Left ventricle myocardium inferior (tissue), 1 donor: ENCODE data around the gene LIX1L. TPM values are rescaled to one million over a fixed set of nuclear protein-coding genes. Genes with fewer than 3 reads are reported as not detected.

ENCODE experiments used
- DNase-seq: peaks from one replicate; pipeline ENCODE4 v3.0.0-alpha.2; 2020
- H3K27ac ChIP-seq: fragments of 200-600 bp; replicated peaks from 2 replicates; pipeline ENCODE4 v1.8.0; 2021
- H3K27me3 ChIP-seq: fragments of 200-600 bp; 2 replicates; pipeline ENCODE4 v1.8.0; 2021; ENCODE audit warnings: low read depth
- H3K36me3 ChIP-seq: fragments of 200-600 bp; 2 replicates; pipeline ENCODE4 v1.8.0; 2021
- H3K4me1 ChIP-seq: fragments of 200-600 bp; 2 replicates; pipeline ENCODE4 v1.8.0; 2021
- H3K4me3 ChIP-seq: fragments of 200-600 bp; 2 replicates; pipeline ENCODE4 v1.8.0; 2021; ENCODE audit warnings: mild to moderate bottlenecking, moderate library complexity
- H3K9me3 ChIP-seq: fragments of 200-600 bp; replicated peaks from 2 replicates; pipeline ENCODE4 v1.8.0; 2021
- intact Hi-C: fragments of 100-400 bp; cut with micrococcal nuclease; formaldehyde crosslinking; loops from one replicate; pipeline ENCODE4 v1.11.0; 2022
- total RNA-seq: library from RNA; stranded (reverse); fragmentation: NEBNext Ultra II Directional; extraction: Animal tissue kit (Norgen Biotek cat#: 25700); gene quantifications from one replicate; pipeline ENCODE4 v1.2.1, GENCODE V29; 2021
- TF ChIP-seq, protein P1 (sequence below): fragments of 200-600 bp; IDR thresholded peaks from 2 replicates; pipeline ENCODE4 v1.8.0; 2021; ENCODE audit warnings: antibody characterized with exemption, mild to moderate bottlenecking, borderline replicate concordance
- donor health status: DM: no; HTN: yes; CAD: no; lungs with severe emphysema.

The LIX1L gene
- total RNA-seq, 1 donor from 2014 or later = 23.0 TPM

DNA sequence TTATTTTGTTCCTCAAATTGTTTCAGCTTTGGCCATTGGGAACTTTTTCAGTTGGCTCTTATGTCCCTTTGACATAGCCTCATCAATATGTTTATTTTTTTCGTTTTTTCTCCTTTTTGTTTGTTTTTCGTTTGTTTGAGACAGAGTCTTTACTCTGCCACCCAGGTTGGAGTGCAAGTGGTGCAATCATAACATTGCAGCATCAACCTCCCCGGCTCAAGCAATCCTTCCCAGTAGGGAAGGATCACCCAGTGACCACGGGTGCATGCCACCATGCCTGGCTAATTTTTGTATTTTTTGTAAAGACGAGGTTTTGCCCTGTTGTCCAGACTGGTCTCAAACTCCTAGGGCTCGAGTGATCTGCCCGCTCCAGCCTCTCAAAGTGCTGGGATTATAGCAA lies 14.8 kb upstream of the LIX1L start:
- no peak for DNase-seq
- Histone ChIP-seq H3K36me3 (peaks cover 11% of the 10 kb centered on the region), H3K9me3 (peaks cover 1% of the 10 kb centered on the region), H3K4me3 (no peak overlapping the region), H3K27ac (no peak overlapping the region), H3K27me3 (no peaks in the 10 kb centered on the region), H3K4me1 (peaks cover 14% of the 10 kb centered on the region)
- TF ChIP-seq, protein P1, sequence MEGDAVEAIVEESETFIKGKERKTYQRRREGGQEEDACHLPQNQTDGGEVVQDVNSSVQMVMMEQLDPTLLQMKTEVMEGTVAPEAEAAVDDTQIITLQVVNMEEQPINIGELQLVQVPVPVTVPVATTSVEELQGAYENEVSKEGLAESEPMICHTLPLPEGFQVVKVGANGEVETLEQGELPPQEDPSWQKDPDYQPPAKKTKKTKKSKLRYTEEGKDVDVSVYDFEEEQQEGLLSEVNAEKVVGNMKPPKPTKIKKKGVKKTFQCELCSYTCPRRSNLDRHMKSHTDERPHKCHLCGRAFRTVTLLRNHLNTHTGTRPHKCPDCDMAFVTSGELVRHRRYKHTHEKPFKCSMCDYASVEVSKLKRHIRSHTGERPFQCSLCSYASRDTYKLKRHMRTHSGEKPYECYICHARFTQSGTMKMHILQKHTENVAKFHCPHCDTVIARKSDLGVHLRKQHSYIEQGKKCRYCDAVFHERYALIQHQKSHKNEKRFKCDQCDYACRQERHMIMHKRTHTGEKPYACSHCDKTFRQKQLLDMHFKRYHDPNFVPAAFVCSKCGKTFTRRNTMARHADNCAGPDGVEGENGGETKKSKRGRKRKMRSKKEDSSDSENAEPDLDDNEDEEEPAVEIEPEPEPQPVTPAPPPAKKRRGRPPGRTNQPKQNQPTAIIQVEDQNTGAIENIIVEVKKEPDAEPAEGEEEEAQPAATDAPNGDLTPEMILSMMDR = no peak
- intact Hi-C loops = loop anchor here (10.0 kb wide), 1 partner anchor 58 kb away; the partner anchor contains the start of genes ITGA10 and PEX11B

DNA sequence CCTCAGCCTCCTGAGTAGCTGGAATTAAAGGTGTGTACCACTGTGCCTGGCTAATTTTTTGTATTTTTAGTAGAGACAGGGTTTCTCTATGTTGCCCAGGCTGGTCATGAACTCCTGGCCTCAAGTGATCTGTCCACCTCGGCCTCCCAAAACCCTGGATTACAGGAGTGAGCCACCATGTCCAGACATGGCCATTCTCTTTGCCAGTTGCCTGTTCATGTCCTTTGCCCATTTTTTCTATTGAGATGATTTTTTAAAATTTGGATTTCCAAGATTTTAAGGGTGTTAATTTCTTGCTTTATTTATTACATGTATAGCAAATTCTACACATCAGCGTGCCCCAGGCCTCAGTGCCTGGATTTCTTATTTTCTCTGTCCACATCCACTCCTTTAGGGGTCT lies 9.5 kb upstream of the LIX1L start:
- no peak overlapping the region for H3K27ac ChIP-seq
- H3K9me3 ChIP-seq = peaks cover 8% of the 10 kb centered on the region
- intact Hi-C loops = loop anchor here (10.0 kb wide), 1 partner anchor 112 kb away; the partner anchor contains the start of gene PIAS3
- peaks cover 41% of the 10 kb centered on the region for H3K4me1 ChIP-seq
- TF ChIP-seq, protein P1 = no peak
- peaks cover 8% of the 10 kb centered on the region for H3K36me3 ChIP-seq
- no peak overlapping the region for H3K4me3 ChIP-seq
- DNase-seq = no peak
- no peaks in the 10 kb centered on the region for H3K27me3 ChIP-seq

DNA sequence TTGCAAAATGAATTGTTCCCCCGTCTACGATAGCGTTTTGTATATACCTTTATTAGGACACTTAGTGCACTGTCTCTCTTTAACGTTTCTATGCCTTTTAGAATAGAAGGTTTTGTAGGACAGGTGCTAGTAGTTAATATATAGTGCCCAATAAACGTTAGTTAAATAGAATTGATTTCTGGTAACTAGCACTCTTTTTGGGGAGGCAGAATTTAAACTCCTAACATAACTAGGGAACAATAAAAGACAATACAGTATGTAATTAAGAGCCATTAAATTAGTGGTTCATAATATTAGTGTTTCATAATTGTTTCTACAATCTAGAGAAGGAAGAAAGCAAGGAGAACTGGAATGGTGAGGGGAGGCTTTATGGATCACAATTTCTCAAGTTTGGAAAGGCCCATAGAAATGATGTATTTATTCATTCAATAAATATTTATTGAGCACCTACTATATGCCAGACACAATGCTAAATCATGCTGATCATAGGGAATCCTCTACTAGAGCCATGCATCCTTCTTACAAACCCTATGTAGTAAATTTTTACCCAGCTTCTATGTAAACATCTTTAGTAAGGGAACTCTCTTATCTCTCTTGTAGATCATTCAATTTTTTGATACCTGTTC lies 7.4 kb upstream of the LIX1L start:
- peaks cover 8% of the 10 kb centered on the region for H3K36me3 ChIP-seq
- peak overlapping the region; percentile 83 for H3K4me3 ChIP-seq
- peaks cover 8% of the 10 kb centered on the region for H3K9me3 ChIP-seq
- H3K4me1 ChIP-seq = peaks cover 62% of the 10 kb centered on the region
- DNase-seq = no peak
- peak overlapping the region; percentile 95 for H3K27ac ChIP-seq
- no peaks in the 10 kb centered on the region for H3K27me3 ChIP-seq
- intact Hi-C loops = loop anchor here (10.0 kb wide), 1 partner anchor 110 kb away; the partner anchor contains the start of gene PIAS3
- TF ChIP-seq, protein P1 = no peak

DNA sequence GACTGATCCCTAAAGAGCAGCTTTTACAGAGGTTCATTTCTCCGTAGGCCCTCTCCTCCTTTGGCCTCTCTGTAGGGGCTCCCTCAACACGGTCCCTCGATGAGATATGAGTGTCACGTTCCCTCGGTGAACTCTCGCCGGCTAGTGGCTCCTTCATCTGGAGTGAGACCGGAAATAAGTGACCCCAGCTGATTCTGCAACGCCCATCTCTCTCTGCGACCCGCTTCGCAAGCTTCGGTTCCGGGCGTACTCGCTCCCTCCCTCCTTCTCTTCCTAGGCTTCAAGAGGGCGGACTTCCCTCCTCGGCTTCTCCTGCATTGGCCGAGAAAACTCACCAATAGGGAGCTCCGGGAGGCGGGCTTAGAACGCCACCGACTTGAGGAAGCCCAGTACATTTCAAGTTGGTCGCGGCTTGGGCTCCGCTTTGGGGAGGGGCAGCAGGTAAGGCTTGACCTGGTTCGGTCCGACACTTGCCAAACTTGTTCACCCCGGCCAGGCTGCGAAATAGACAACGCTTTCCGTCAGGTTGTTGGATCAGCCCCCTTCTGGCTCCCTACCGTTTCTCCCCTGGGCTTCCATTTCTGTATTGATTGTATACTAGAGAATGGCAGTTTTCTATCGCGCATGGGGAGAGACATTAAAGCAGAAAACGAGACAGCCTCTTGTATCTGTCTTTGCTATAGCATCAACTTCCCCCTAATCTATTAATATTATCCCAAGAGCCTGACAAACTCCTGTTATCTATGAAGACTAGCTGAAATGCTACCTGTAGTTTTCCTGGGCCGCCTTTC lies 6.7 kb upstream of the LIX1L start, which contains the start of the genes ANKRD34A and POLR3GL:
Gene ANKRD34A, minus strand, starts transcription at position 248 of the 791 bp plus-strand sequence. CDS start 2,816 bp downstream, outside the sequence.
Gene POLR3GL, plus strand, starts transcription at position 363 of the 791 bp plus-strand sequence. CDS start 10,176 bp downstream, outside the sequence.
- H3K36me3 ChIP-seq = peaks cover 8% of the 10 kb centered on the region
- peaks cover 69% of the 10 kb centered on the region for H3K4me1 ChIP-seq
- intact Hi-C loops = loop anchor here (10.0 kb wide), 1 partner anchor 110 kb away; the partner anchor contains the start of gene PIAS3
- peak within 1 kb of the TSS; percentile 83 for H3K4me3 ChIP-seq
- no peaks in the 10 kb centered on the region for H3K27me3 ChIP-seq
- H3K27ac ChIP-seq = peak within 1 kb of the TSS; percentile 95
- peaks cover 8% of the 10 kb centered on the region for H3K9me3 ChIP-seq
- DNase-seq = peak; percentile 96
- TF ChIP-seq, protein P1 = no peak

DNA sequence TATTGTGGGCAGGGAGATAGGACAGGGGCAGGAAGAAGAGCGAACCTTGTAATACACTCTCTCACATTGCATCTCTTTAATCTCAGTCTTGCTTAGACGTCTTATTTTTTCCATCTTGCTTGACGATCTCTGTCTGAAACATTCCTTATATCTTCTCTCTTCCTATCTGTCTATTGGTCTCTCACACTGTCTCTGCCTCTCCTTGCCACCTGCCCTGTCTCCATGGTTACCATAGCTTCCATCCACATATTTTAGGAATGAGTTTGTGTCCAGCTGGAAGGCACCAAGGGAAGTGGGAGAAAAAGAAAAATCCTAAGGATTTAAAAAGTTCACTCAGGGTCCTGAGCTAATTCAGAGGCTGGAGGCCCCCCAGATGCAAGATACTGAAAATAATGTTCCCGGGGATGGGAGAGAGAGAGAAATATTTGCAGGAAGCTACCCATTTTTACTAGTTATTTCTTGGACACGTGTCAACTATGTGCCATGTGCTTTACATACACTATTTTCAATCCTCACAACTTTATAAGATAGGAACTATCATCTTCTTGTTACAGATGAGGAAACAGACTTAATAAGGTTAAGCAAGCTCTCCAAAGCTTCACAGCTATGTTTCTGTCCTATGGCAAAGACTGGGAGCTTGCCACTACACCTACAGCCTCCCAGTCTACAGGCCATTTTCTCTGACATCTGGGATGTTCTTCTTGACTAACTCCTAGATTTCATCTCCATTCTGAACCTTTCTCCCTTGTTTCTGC lies 5.6 kb upstream of the LIX1L start:
- Histone ChIP-seq H3K4me3 (peak overlapping the region; percentile 83), H3K27ac (peak overlapping the region; percentile 95), H3K4me1 (peaks cover 76% of the 10 kb centered on the region), H3K36me3 (peaks cover 8% of the 10 kb centered on the region), H3K9me3 (peaks cover 8% of the 10 kb centered on the region), H3K27me3 (no peaks in the 10 kb centered on the region)
- TF ChIP-seq, protein P1 = no peak
- no peak for DNase-seq
- intact Hi-C loops = loop anchor here (10.0 kb wide), 1 partner anchor 109 kb away; the partner anchor contains the start of gene PIAS3
